ENCODE measurements around the gene MAP3K15.
A peak's percentile ranks its signal among the peaks of the same experiment; 100 is the strongest.

MAP3K15 gene

GRCh38 chrX:19540076-19540475 lies 24.8 kb upstream of the MAP3K15 start:
- DNase-seq (ENCODE audit: low read depth), result no peak
- H3K4me3 ChIP-seq (ENCODE audit: low read depth, low read length), result no peak overlapping the region
- no peak for TF ChIP-seq CTCF (IDR thresholded peaks at IDR 0.05; ENCODE audit: insufficient read depth, low read depth, low read length, missing control alignments)

GRCh38 chrX:19539665-19540064 lies 24.4 kb upstream of the MAP3K15 start:
- TF ChIP-seq CTCF (IDR thresholded peaks at IDR 0.05; ENCODE audit: insufficient read depth, low read depth, low read length, missing control alignments), result no peak
- DNase-seq (ENCODE audit: low read depth), result no peak
- H3K4me3 ChIP-seq (ENCODE audit: low read depth, low read length), result no peak overlapping the region

GRCh38 chrX:19535476-19535875 lies 20.2 kb upstream of the MAP3K15 start:
- H3K4me3 ChIP-seq (ENCODE audit: low read depth, low read length), result no peak overlapping the region
- TF ChIP-seq CTCF (IDR thresholded peaks at IDR 0.05; ENCODE audit: insufficient read depth, low read depth, low read length, missing control alignments), result no peak
- no peak for DNase-seq (ENCODE audit: low read depth)

GRCh38 chrX:19532709-19533108 lies 17.4 kb upstream of the MAP3K15 start:
- DNase-seq (ENCODE audit: low read depth), result no peak
- no peak for TF ChIP-seq CTCF (IDR thresholded peaks at IDR 0.05; ENCODE audit: insufficient read depth, low read depth, low read length, missing control alignments)
- H3K4me3 ChIP-seq (ENCODE audit: low read depth, low read length), result no peak overlapping the region

GRCh38 chrX:19517965-19518364 lies 2.7 kb upstream of the MAP3K15 start:
- no peak for TF ChIP-seq CTCF (IDR thresholded peaks at IDR 0.05; ENCODE audit: insufficient read depth, low read depth, low read length, missing control alignments)
- no peak for DNase-seq (ENCODE audit: low read depth)
- no peak overlapping the region for H3K4me3 ChIP-seq (ENCODE audit: low read depth, low read length)

- TF ChIP-seq CTCF (IDR thresholded peaks at IDR 0.05; ENCODE audit: insufficient read depth, low read depth, low read length, missing control alignments), result peak; percentile 22
- H3K4me3 ChIP-seq (ENCODE audit: low read depth, low read length), result peak overlapping the region; percentile 47
Observed at GRCh38 chrX:19515615-19516105, 352 bp upstream of the MAP3K15 start.

GRCh38 chrX:19513383-19513782 lies 1.9 kb downstream of the MAP3K15 start:
- no peak overlapping the region for H3K4me3 ChIP-seq (ENCODE audit: low read depth, low read length)
- no peak for TF ChIP-seq CTCF (IDR thresholded peaks at IDR 0.05; ENCODE audit: insufficient read depth, low read depth, low read length, missing control alignments)
- no peak for DNase-seq (ENCODE audit: low read depth)

More at GRCh38 chrX:19515615-19516105, 352 bp upstream of the MAP3K15 start:
- DNase-seq (ENCODE audit: low read depth), result no peak

All from GM12865 (cell line).